ENCODE data around the gene RAET1L. TPM values are rescaled to one million over a fixed set of nuclear protein-coding genes. Genes with fewer than 3 reads are reported as not detected.
"Not testable (repeated sequence)": the region's sequence is repeated elsewhere in the genome, so short reads cannot be mapped to it uniquely, and the experiment has no call there.

The RAET1L gene
- total RNA-seq, 2 donors from 2014 or later: not detected

DNA sequence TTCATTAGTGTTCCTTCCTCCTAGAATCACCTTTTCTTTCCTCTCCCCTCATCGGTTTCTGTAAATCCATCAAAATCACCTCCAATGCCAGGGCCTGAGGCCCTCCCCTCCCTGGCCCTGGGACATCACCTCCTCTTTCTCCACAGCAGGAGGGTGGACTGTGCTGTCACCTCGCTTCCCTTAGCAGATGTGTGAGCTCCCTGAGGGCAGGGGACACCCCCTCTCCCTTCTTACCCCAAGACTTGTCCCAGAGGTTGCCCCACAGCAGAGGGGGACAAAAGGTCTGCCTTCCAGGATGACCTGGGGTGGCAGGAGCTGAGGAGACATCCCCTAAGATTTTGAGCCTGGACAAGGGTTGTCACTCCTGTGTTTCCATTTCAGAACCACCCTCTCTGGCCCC is 55.7 kb downstream of the RAET1L start:
- Histone ChIP-seq H3K4me1 (ENCODE audit: control insufficient read depth, insufficient read depth, low read length) (no peaks in the 10 kb centered on the region), H3K36me3 (ENCODE audit: control insufficient read depth, insufficient read depth, low read length) (no peaks in the 10 kb centered on the region), H3K9ac (ENCODE audit: extremely low read depth, low read length, poor library complexity, severe bottlenecking) (no peak overlapping the region), H3K4me3 (ENCODE audit: low read length) (no peak overlapping the region), H3K27ac (ENCODE audit: low read depth, low read length) (no peak overlapping the region), H3K9me3 (ENCODE audit: control insufficient read depth, low read length) (no peaks in the 10 kb centered on the region), H3K27me3 (ENCODE audit: control insufficient read depth, insufficient read depth, low read length, poor library complexity, severe bottlenecking) (peaks cover 99% of the 10 kb centered on the region)
- Mint-ChIP-seq H3K27ac (no peak overlapping the region), H3K4me1 (peaks cover 4% of the 10 kb centered on the region), H3K9me3 (no peaks in the 10 kb centered on the region), H3K4me3 (no peak overlapping the region), H3K27me3 (ENCODE audit: insufficient read depth) (peaks cover 95% of the 10 kb centered on the region), H3K36me3 (ENCODE audit: low read depth) (no peaks in the 10 kb centered on the region)
- WGBS, 2 experiments (ENCODE audit: insufficient coverage in 1 of 2, insufficient read length in 1 of 2): 77% methylated on average over 2 of the region's 2 CpGs; no CpG with 5 or more reads in 1 of the 2 experiments
- TF ChIP-seq, protein P1, sequence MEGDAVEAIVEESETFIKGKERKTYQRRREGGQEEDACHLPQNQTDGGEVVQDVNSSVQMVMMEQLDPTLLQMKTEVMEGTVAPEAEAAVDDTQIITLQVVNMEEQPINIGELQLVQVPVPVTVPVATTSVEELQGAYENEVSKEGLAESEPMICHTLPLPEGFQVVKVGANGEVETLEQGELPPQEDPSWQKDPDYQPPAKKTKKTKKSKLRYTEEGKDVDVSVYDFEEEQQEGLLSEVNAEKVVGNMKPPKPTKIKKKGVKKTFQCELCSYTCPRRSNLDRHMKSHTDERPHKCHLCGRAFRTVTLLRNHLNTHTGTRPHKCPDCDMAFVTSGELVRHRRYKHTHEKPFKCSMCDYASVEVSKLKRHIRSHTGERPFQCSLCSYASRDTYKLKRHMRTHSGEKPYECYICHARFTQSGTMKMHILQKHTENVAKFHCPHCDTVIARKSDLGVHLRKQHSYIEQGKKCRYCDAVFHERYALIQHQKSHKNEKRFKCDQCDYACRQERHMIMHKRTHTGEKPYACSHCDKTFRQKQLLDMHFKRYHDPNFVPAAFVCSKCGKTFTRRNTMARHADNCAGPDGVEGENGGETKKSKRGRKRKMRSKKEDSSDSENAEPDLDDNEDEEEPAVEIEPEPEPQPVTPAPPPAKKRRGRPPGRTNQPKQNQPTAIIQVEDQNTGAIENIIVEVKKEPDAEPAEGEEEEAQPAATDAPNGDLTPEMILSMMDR (conservative IDR thresholded peaks at IDR 0.05): no peak
- no peak for DNase-seq

DNA sequence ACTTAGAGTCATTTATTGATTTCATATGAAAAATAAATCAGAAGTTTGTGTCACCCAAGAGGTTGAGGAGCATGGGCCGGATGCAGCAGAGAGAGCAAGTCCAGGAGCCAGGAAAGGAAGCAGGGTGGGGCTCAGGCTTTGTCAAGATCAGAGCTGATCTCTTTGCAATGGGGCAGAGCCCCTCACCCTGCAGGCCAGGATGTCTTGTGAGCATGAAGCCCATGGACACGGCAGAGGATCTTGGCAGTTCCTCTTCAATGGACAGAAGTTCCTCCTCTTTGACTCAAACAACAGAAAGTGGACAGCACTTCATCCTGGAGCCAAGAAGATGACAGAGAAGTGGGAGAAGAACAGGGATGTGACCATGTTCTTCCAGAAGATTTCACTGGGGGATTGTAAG is 56.4 kb downstream of the RAET1L start:
- peaks cover 99% of the 10 kb centered on the region for H3K27me3 ChIP-seq (ENCODE audit: control insufficient read depth, insufficient read depth, low read length, poor library complexity, severe bottlenecking)
- not testable (repeated sequence) for DNase-seq; H3K36me3 ChIP-seq (ENCODE audit: control insufficient read depth, insufficient read depth, low read length); H3K9ac ChIP-seq (ENCODE audit: extremely low read depth, low read length, poor library complexity, severe bottlenecking); H3K4me3 Mint-ChIP-seq; H3K4me1 ChIP-seq (ENCODE audit: control insufficient read depth, insufficient read depth, low read length); H3K36me3 Mint-ChIP-seq (ENCODE audit: low read depth); H3K27ac ChIP-seq (ENCODE audit: low read depth, low read length); H3K9me3 Mint-ChIP-seq; H3K27ac Mint-ChIP-seq; H3K4me3 ChIP-seq (ENCODE audit: low read length); H3K9me3 ChIP-seq (ENCODE audit: control insufficient read depth, low read length)
- WGBS, 2 experiments (ENCODE audit: insufficient coverage in 1 of 2, insufficient read length in 1 of 2): 88 to 93% methylated on average over 2 of the region's 2 CpGs
- peaks cover 10% of the 10 kb centered on the region for H3K4me1 Mint-ChIP-seq
- peaks cover 95% of the 10 kb centered on the region for H3K27me3 Mint-ChIP-seq (ENCODE audit: insufficient read depth)

Other genes with a start within 250 kb of the RAET1L start
- gene LRP11, start 161.2 kb downstream of the RAET1L start, total RNA-seq: 1 to 10 TPM; 3.6 to 6.0 TPM
- gene RAET1E, start 127.4 kb downstream of the RAET1L start, total RNA-seq: not detected
- gene RAET1G, start 102.4 kb downstream of the RAET1L start, total RNA-seq: not detected
- under 1 TPM in 1 of 2 donors, not detected in 1; 0.20 TPM for gene ULBP2, start 83.5 kb downstream of the RAET1L start, total RNA-seq
- gene ULBP1, start 61.6 kb downstream of the RAET1L start, total RNA-seq: under 1 TPM; 0.31 to 0.55 TPM
- gene ULBP3, start 43.6 kb upstream of the RAET1L start, total RNA-seq: 1 to 10 TPM; 4.4 to 5.4 TPM
- gene PPP1R14C, start 117.5 kb upstream of the RAET1L start, total RNA-seq: under 1 TPM; 0.20 to 0.29 TPM